ENCODE results near the gene SNTG2. TPM values are rescaled to one million over a fixed set of nuclear protein-coding genes. Genes with fewer than 3 reads are reported as not detected.

The SNTG2 gene
- total RNA-seq (2016; rRNA removed; fragmentation: Illumina TruSeq; extraction: Trizol): not detected in 2 replicates
- not detected in 2 replicates for total RNA-seq (2016; cell fraction: cytosol; rRNA removed; fragmentation: Illumina TruSeq; extraction: Trizol; ENCODE audit: low read depth)
- not detected in 2 replicates for total RNA-seq (2016; cell fraction: insoluble cytoplasmic fraction; rRNA removed; fragmentation: Illumina TruSeq; extraction: Trizol)
- total RNA-seq (2016; cell fraction: membrane; rRNA removed; fragmentation: Illumina TruSeq; extraction: Trizol): not detected in 2 replicates
- total RNA-seq (2016; cell fraction: nucleus; rRNA removed; fragmentation: Illumina TruSeq; extraction: Trizol): not detected in 2 replicates
- not detected in 2 replicates for polyA plus RNA-seq (2011; rRNA removed)
- not detected in 2 replicates for polyA plus RNA-seq (2011; cell fraction: cytosol; rRNA removed)
- polyA plus RNA-seq (2011; cell fraction: nucleus; rRNA removed): not detected in 2 replicates
- not detected in 2 replicates for polyA plus RNA-seq (2012)
- polyA plus RNA-seq (2016; cell fraction: cytosol; fragmentation: Illumina TruSeq; extraction: Trizol; ENCODE audit: low read depth): not detected in 2 replicates
- not detected in 2 replicates for polyA plus RNA-seq (2016; cell fraction: insoluble cytoplasmic fraction; fragmentation: Illumina TruSeq; extraction: Trizol; ENCODE audit: low read depth)
- not detected in 2 replicates for polyA plus RNA-seq (2016; cell fraction: membrane; fragmentation: Illumina TruSeq; extraction: Trizol; ENCODE audit: low read depth)
- not detected in 2 replicates for polyA plus RNA-seq (2016; cell fraction: nucleus; fragmentation: Illumina TruSeq; extraction: Trizol; ENCODE audit: insufficient read depth, low read depth)
- not detected in 2 replicates for polyA minus RNA-seq (2011; rRNA and poly(A)+ RNA removed; ENCODE audit: low replicate concordance)
- polyA minus RNA-seq (2011; cell fraction: cytosol; rRNA and poly(A)+ RNA removed): not detected in 2 replicates
- polyA minus RNA-seq (2011; cell fraction: nucleus; rRNA and poly(A)+ RNA removed): not detected in 2 replicates
- percentile 1 among the genes with signal in this experiment for Bru-seq, nascent RNA
- percentile 0 among the genes with signal in this experiment for BruChase-seq, experiment 1, labeled RNA remaining after a 6-hour chase
- percentile 0 among the genes with signal in this experiment for BruChase-seq, experiment 2, labeled RNA remaining after a 2-hour chase
- long read RNA-seq, experiment 1: 0 reads
- long read RNA-seq, experiment 2: 0 reads

- no peak within 1 kb of the TSS for H3K4me2 ChIP-seq (ENCODE audit: low read depth, low read length)
- H3K79me2 ChIP-seq (ENCODE audit: insufficient read depth, low read length): no peaks in the 10 kb centered on the region
- ATAC-seq (no peak), DNase-seq (ENCODE audit: low spot score) (no peak), FAIRE-seq (no peak)
- peaks cover 9% of the 10 kb centered on the region for H3K4me1 ChIP-seq (ENCODE audit: insufficient read depth, low read length)
- POLR2A ChIA-PET: no interaction called here
- H3K27ac ChIP-seq (ENCODE audit: extremely low read length, insufficient read depth, low read length): no peak within 1 kb of the TSS
- BruUV-seq (replicated peaks): no TSS peak
- no peak within 1 kb of the TSS for H3K4me3 ChIP-seq (replicated peaks in 1 of 3; ENCODE audit: insufficient read depth in 1 of 3, low read depth in 2 of 3, low read length in 3 of 3)
- WGBS (ENCODE audit: low lambda C conversion rate): 64% methylated on average over 56 of the region's 100 CpGs
- H3K27me3 ChIP-seq (ENCODE audit: control insufficient read depth in 1 of 2, insufficient read depth in 2 of 2, low read length in 2 of 2): peaks cover 2 to 24% of the 10 kb centered on the region in 2 experiments; a peak in 3 of 5 replicates
- in situ Hi-C loops (cut with HindIII; ENCODE audit: extremely low pct_ligation_motif_present, low pct_unique_long_range_greater_than_20kb): no loop called here
- no peak within 1 kb of the TSS for H3K9ac ChIP-seq (ENCODE audit: insufficient read depth, low read depth, low read length)
- intact Hi-C loops (cut with micrococcal nuclease; ENCODE audit: unreplicated experiment): no loop called here
- no peak for TF ChIP-seq ZNF230 (CRISPR knock-in tag; IDR thresholded peaks at IDR 0.05)
- no peak for TF ChIP-seq XRCC5 (optimal IDR thresholded peaks at IDR 0.05; ENCODE audit: low read length)
- no peak for TF ChIP-seq ZBTB34 (CRISPR knock-in tag; IDR thresholded peaks at IDR 0.05)
- no peak for TF ChIP-seq ZNF337 (CRISPR knock-in tag; IDR thresholded peaks at IDR 0.05; ENCODE audit: borderline replicate concordance, low read depth)
- no peak for TF ChIP-seq KLF9 (CRISPR knock-in tag; IDR thresholded peaks at IDR 0.05; ENCODE audit: low read depth)
- TF ChIP-seq BRCA1 (CRISPR knock-in tag; IDR thresholded peaks at IDR 0.05): no peak
- no peak for TF ChIP-seq ZFX (CRISPR knock-in tag; IDR thresholded peaks at IDR 0.05; ENCODE audit: low read depth)
- no peak for TF ChIP-seq GATAD2A (CRISPR knock-in tag; IDR thresholded peaks at IDR 0.05)
- no peaks in the 10 kb centered on the region for H3K36me3 ChIP-seq (replicated peaks in 1 of 2; ENCODE audit: control insufficient read depth in 1 of 2, insufficient read depth in 2 of 2, low read length in 2 of 2)
- H4K20me1 ChIP-seq (ENCODE audit: insufficient read depth, low read length): no peaks in the 10 kb centered on the region
- H2AFZ ChIP-seq (ENCODE audit: low read length): no peak within 1 kb of the TSS
- no peaks in the 10 kb centered on the region for H3K9me3 ChIP-seq (ENCODE audit: low read length)
- CTCF ChIA-PET (ENCODE audit: low intra/inter-chr PET ratio, low total read pairs): no interaction called here
Measured at GRCh38 chr2:950080-950966, at the start of gene SNTG2. Gene SNTG2 (plus strand): TSS chr2:950849. CDS start chr2:950997, 148 bp downstream.
